Prostate gland (tissue), 2 donors: Measurements from ENCODE around the gene SMAD7. TPM values are rescaled to one million over a fixed set of nuclear protein-coding genes. Genes with fewer than 3 reads are reported as not detected.

Experiments
- DNase-seq: peaks from one replicate; pipeline ENCODE4 v3.0.0-alpha.2; 2019; ENCODE audit warnings: low spot score
- H3K27ac ChIP-seq, 2 donors: fragments of 200-600 bp; sonication (generic); 2 replicates each; pipeline ENCODE4 v1.5.1; 2017 to 2019
- H3K27me3 ChIP-seq: fragments of 200-600 bp; sonication (generic); replicated peaks from 2 replicates; pipeline ENCODE4 v1.5.1; 2019; ENCODE audit not compliant: insufficient read depth
- H3K36me3 ChIP-seq, 2 donors: fragments of 200-600 bp; sonication (generic); 1 replicate in 1 of 2; 2 replicates in 1 of 2; pipeline versions ENCODE4 v1.5.1 to v1.8.1; 2017 to 2019
- H3K4me1 ChIP-seq: fragments of 200-600 bp; sonication (generic); replicated peaks from 2 replicates; pipeline ENCODE4 v1.5.1; 2019
- H3K4me3 ChIP-seq, 2 donors: fragments of 200-600 bp; sonication (generic); 2 replicates each; pipeline ENCODE4 v1.5.1; 2017 to 2019
- H3K9me3 ChIP-seq: fragments of 200-600 bp; sonication (generic); 2 replicates; pipeline ENCODE4 v1.5.1; 2017
- POLR2A ChIP-seq: fragments of 450-650 bp; IDR thresholded peaks from one replicate; pipeline ENCODE4 v1.6.1; 2016; ENCODE audit warnings: antibody characterized with exemption, mild to moderate bottlenecking
- POLR2AphosphoS5 ChIP-seq: sonication (generic); formaldehyde crosslinking; IDR thresholded peaks from one replicate; pipeline ENCODE4 v1.6.1; 2017; ENCODE audit warnings: antibody characterized with exemption
- WGBS: methylation state at CpG from one replicate; pipeline ENCODE4 v1.1.5; 2018; 5-methylcytosine and 5-hydroxymethylcytosine counted together
- intact Hi-C: fragments of 100-400 bp; cut with DNase I; formaldehyde crosslinking; loops from one replicate; pipeline ENCODE4 v1.14.2; 2022
- total RNA-seq, 2 donors: library from RNA; depleted of rRNA; stranded (reverse); fragments of >200 nt; gene quantifications; one replicate each; pipeline ENCODE4 v1.1.0, GENCODE V29; 2016
- TF ChIP-seq, protein P1 (sequence below), 4 experiments: fragments of 200-600 bp in 2 of 4; fragments of 450-650 bp in 2 of 4; sonication (generic) in 2 of 4; IDR thresholded peaks; 1 replicate in 3 of 4; 2 replicates in 1 of 4; pipeline ENCODE4 v1.5.1; 2016 to 2019; ENCODE audit warnings: antibody characterized with exemption in 4 of 4, mild to moderate bottlenecking in 2 of 4, moderate library complexity in 2 of 4

SMAD7 gene
- total RNA-seq, 2 donors from 2014 or later = 29.3 to 31.0 TPM

- H3K4me1 ChIP-seq = peaks cover 18% of the 10 kb centered on the region
- no peaks in the 10 kb centered on the region for H3K36me3 ChIP-seq
- no peak overlapping the region for H3K27ac ChIP-seq
- intact Hi-C loops = no loop called here
- H3K4me3 ChIP-seq = no peak overlapping the region
- TF ChIP-seq POLR2AphosphoS5 (no peak), POLR2A (no peak)
- TF ChIP-seq, protein P1, sequence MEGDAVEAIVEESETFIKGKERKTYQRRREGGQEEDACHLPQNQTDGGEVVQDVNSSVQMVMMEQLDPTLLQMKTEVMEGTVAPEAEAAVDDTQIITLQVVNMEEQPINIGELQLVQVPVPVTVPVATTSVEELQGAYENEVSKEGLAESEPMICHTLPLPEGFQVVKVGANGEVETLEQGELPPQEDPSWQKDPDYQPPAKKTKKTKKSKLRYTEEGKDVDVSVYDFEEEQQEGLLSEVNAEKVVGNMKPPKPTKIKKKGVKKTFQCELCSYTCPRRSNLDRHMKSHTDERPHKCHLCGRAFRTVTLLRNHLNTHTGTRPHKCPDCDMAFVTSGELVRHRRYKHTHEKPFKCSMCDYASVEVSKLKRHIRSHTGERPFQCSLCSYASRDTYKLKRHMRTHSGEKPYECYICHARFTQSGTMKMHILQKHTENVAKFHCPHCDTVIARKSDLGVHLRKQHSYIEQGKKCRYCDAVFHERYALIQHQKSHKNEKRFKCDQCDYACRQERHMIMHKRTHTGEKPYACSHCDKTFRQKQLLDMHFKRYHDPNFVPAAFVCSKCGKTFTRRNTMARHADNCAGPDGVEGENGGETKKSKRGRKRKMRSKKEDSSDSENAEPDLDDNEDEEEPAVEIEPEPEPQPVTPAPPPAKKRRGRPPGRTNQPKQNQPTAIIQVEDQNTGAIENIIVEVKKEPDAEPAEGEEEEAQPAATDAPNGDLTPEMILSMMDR (IDR thresholded peaks at IDR 0.05) = no peak
- no peaks in the 10 kb centered on the region for H3K9me3 ChIP-seq
- no peaks in the 10 kb centered on the region for H3K27me3 ChIP-seq
- 91% methylated on average over 8 of the region's 8 CpGs for WGBS
- no peak for DNase-seq
Observed at GRCh38 chr18:48896326-48896874, 54.4 kb downstream of the SMAD7 start.

GRCh38 chr18:48894799-48895346 lies 55.9 kb downstream of the SMAD7 start:
- DNase-seq = no peak
- no peaks in the 10 kb centered on the region for H3K9me3 ChIP-seq
- WGBS = 58% methylated on average over 5 of the region's 5 CpGs
- intact Hi-C loops = no loop called here
- H3K4me1 ChIP-seq = peaks cover 18% of the 10 kb centered on the region
- H3K4me3 ChIP-seq = no peak overlapping the region
- H3K36me3 ChIP-seq = no peaks in the 10 kb centered on the region
- no peaks in the 10 kb centered on the region for H3K27me3 ChIP-seq
- TF ChIP-seq POLR2A = no peak
- TF ChIP-seq, protein P1 (IDR thresholded peaks at IDR 0.05) = no peak
- no peak overlapping the region for H3K27ac ChIP-seq

DNA sequence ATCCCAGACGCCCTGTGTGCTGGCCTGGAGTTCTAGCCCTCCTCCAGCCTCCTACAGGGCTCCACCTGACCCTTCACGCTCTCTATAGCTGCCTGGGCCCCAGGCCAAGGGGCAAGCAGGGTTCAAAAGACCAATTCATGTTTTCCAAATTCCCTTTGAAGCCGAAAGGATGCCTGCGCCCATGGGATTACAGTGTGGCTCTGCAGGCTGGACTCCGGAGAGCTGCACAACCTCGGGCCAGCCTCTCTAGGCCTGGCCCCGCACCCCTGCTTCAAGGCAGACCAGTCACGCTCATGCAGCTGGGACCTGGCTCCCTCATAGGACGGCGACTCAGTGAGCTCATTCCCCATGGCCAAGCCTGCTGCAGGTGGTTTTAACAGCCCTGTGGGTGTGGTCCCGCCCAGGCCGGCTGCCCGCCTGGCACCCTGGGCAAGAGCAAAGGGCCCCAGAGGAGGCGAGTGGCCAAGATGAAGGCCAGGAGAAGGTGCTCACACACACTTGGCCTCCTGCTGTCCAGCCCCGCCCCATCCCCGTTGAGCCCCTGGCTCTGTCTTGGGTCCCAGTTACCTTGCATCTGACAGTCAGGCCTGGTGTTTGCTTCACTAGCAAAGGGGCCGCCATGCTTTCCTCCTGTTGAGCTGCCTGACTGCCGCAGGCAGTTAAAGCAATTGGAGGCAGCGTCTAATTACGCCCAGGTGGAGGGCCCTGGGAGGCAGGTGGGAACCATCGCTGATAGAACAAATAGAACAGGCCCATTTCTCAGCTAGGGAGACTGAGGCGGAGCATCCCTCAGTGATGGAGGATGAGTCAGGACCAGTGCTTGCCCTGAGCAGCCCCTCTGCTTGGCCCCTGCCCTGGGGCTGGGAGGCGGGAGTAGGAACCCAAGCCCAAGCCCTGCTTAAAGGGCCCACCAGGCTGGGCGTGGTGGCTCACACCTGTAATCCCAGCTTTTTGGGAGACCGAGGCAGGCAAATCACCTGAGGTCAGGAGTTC lies 56.9 kb downstream of the SMAD7 start:
- intact Hi-C loops = no loop called here
- Histone ChIP-seq H3K27ac (peak overlapping the region; percentile 58 to 63), H3K27me3 (no peaks in the 10 kb centered on the region), H3K9me3 (no peaks in the 10 kb centered on the region), H3K4me1 (peaks cover 18% of the 10 kb centered on the region), H3K36me3 (no peaks in the 10 kb centered on the region), H3K4me3 (no peak overlapping the region)
- peak; percentile 44 for DNase-seq
- TF ChIP-seq POLR2A (no peak), POLR2AphosphoS5 (peak; percentile 26)
- TF ChIP-seq, protein P1 (IDR thresholded peaks at IDR 0.05) = no peak
- WGBS = 68% methylated on average over 25 of the region's 25 CpGs

DNA sequence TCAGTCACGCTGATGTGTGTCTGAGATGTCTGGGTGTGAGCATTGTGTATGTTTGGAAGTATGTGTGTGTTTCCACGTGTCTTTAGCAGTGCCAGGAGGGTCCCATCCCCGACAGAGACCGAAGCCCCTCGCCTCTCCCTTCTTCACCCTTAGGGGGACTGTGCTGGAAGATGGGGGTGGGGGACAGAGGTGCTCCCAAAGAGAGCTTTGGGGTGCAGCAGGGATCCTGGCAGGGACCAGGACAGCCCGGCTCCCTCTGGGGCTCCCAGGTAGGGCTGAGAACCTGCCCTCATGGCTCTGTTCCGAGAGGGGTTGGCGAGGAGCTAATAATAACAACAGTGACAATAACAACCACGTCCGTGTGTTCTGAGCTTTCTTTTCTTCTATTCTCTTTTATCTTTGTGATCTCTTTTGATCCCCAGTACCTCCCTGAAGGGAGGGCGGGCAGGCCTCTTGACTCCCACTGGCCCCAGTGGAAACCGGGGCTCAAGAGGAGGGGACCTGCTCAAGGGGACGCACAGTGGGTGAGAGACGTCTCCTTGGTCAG lies 57.6 kb downstream of the SMAD7 start:
- DNase-seq = no peak
- no peaks in the 10 kb centered on the region for H3K27me3 ChIP-seq
- intact Hi-C loops = no loop called here

More for the DNA sequence above, 57.6 kb downstream of the SMAD7 start:
- peaks cover 18% of the 10 kb centered on the region for H3K4me1 ChIP-seq
- no peak overlapping the region for H3K4me3 ChIP-seq
- no peaks in the 10 kb centered on the region for H3K36me3 ChIP-seq
- TF ChIP-seq, protein P1 (IDR thresholded peaks at IDR 0.05) = no peak
- TF ChIP-seq POLR2A (no peak), POLR2AphosphoS5 (no peak)
- no peaks in the 10 kb centered on the region for H3K9me3 ChIP-seq
- peak overlapping the region; percentile 58 to 63 for H3K27ac ChIP-seq
- WGBS = 36% methylated on average over 14 of the region's 14 CpGs
